Neural cell (in vitro differentiated cells): ENCODE data around the gene GK. TPM values are rescaled to one million over a fixed set of nuclear protein-coding genes. Genes with fewer than 3 reads are reported as not detected.

Source experiments
- H2AFZ ChIP-seq: fragments of 200-600, 300-800 bp; sonication (generic), shearing (Covaris generic); 2 replicates; pipeline ENCODE4 v1.6.0; 2014; ENCODE audit warnings: low read depth, mild to moderate bottlenecking, antibody characterized with exemption, low read length, moderate library complexity
- H3F3A ChIP-seq: fragments of 200-600 bp; shearing (Covaris generic); 2 replicates; pipeline ENCODE4 v1.6.1; 2016; ENCODE audit warnings: mild to moderate bottlenecking, moderate library complexity, mixed read lengths, antibody characterized with exemption, low read length; ENCODE audit not compliant: insufficient read depth, poor library complexity, severe bottlenecking
- H3K27ac ChIP-seq: fragments of 200-600, 300-800 bp; sonication (generic), shearing (Covaris generic); 2 replicates; pipeline ENCODE4 v1.5.1; 2014; ENCODE audit warnings: mild to moderate bottlenecking, low read length, moderate library complexity
- H3K27me3 ChIP-seq: fragments of 300-800, 200-600 bp; sonication (generic), shearing (Covaris generic); 2 replicates; pipeline ENCODE4 v1.6.0; 2014; ENCODE audit warnings: mild to moderate bottlenecking, low read depth, low read length, moderate library complexity; ENCODE audit not compliant: insufficient read depth
- H3K36me3 ChIP-seq: fragments of 300-800, 200-600 bp; sonication (generic), shearing (Covaris generic); 2 replicates; pipeline ENCODE4 v1.5.1; 2014; ENCODE audit warnings: mild to moderate bottlenecking, antibody characterized with exemption, low read length, moderate library complexity; ENCODE audit not compliant: insufficient read depth
- H3K4me2 ChIP-seq: fragments of 300-800, 200-600 bp; sonication (generic), shearing (Covaris generic); 2 replicates; pipeline ENCODE4 v1.6.0; 2014; ENCODE audit warnings: mild to moderate bottlenecking, low read length
- H3K4me3 ChIP-seq: fragments of 300-800, 200-600 bp; sonication (generic), shearing (Covaris generic); 2 replicates; pipeline ENCODE4 v1.5.1; 2014; ENCODE audit warnings: mild to moderate bottlenecking, low read length, moderate library complexity
- H3K79me2 ChIP-seq: fragments of 200-600 bp; shearing (Covaris generic); replicated peaks from 2 replicates; pipeline ENCODE4 v1.6.0; 2014; ENCODE audit warnings: mild to moderate bottlenecking, low read length, moderate library complexity; ENCODE audit not compliant: insufficient read depth
- H3K9ac ChIP-seq: fragments of 300-800, 200-600 bp; sonication (generic), shearing (Covaris generic); 2 replicates; pipeline ENCODE4 v1.6.1; 2016; ENCODE audit warnings: mild to moderate bottlenecking, low read length, mixed read lengths
- H3K9me2 ChIP-seq: fragments of 200-600 bp; shearing (Covaris generic); 2 replicates; pipeline ENCODE4 v1.6.1; 2016; ENCODE audit warnings: mild to moderate bottlenecking, low read length, mixed read lengths; ENCODE audit not compliant: insufficient read depth
- H3K9me3 ChIP-seq: fragments of 200-600, 300-800 bp; sonication (generic), shearing (Covaris generic); 2 replicates; pipeline ENCODE4 v1.6.1; 2016; ENCODE audit warnings: mild to moderate bottlenecking, mixed run types, low read length, moderate library complexity, mixed read lengths
- H4K20me1 ChIP-seq: fragments of 200-600 bp; shearing (Covaris generic); 2 replicates; pipeline ENCODE4 v1.6.1; 2016; ENCODE audit warnings: mild to moderate bottlenecking, mixed run types; ENCODE audit not compliant: insufficient read depth
- CTCF ChIP-seq: fragments of 450-650 bp; IDR thresholded peaks from 2 replicates; pipeline ENCODE4 v1.5.1; 2014; ENCODE audit warnings: antibody characterized with exemption, mild to moderate bottlenecking, moderate library complexity; ENCODE audit not compliant: poor library complexity, severe bottlenecking
- EP300 ChIP-seq: fragments of 450-650 bp; conservative IDR thresholded peaks from 2 replicates; pipeline ENCODE4 v1.6.1; 2014; ENCODE audit warnings: antibody characterized with exemption, mild to moderate bottlenecking, moderate library complexity; ENCODE audit not compliant: poor library complexity, severe bottlenecking
- EZH2 ChIP-seq: fragments of 200-600, 300-800 bp; shearing (Covaris generic), sonication (generic); IDR thresholded peaks from 2 replicates; pipeline ENCODE4 v1.6.1; 2014; ENCODE audit warnings: antibody characterized with exemption, low read length, borderline replicate concordance, mild to moderate bottlenecking; ENCODE audit not compliant: insufficient read depth, poor library complexity, severe bottlenecking
- MXI1 ChIP-seq: fragments of 450-650 bp; conservative IDR thresholded peaks from 2 replicates; pipeline ENCODE4 v1.6.1; 2014; ENCODE audit warnings: antibody characterized with exemption, mild to moderate bottlenecking; ENCODE audit not compliant: poor library complexity, severe bottlenecking
- POLR2AphosphoS5 ChIP-seq: IDR thresholded peaks from 2 replicates; pipeline ENCODE4 v1.6.1; 2012
- RAD21 ChIP-seq: fragments of 450-650 bp; conservative IDR thresholded peaks from 2 replicates; pipeline ENCODE4 v1.6.1; 2014; ENCODE audit warnings: antibody characterized with exemption, mild to moderate bottlenecking, moderate library complexity
- REST ChIP-seq: IDR thresholded peaks from 2 replicates; pipeline ENCODE4 v1.6.1; 2012; ENCODE audit warnings: borderline replicate concordance
- SMC3 ChIP-seq: fragments of 450-650 bp; conservative IDR thresholded peaks from 2 replicates; pipeline ENCODE4 v1.6.1; 2014; ENCODE audit warnings: antibody characterized with exemption, mild to moderate bottlenecking, moderate library complexity; ENCODE audit not compliant: poor library complexity
- TAF1 ChIP-seq: IDR thresholded peaks from 2 replicates; pipeline ENCODE4 v1.6.1; 2012; ENCODE audit warnings: low read depth
- polyA plus RNA-seq: library from polyadenylated mRNA; depleted of rRNA; stranded (reverse); fragments of >200 nt; gene quantifications from 2 replicates; pipeline ENCODE4 v1.2.3, GENCODE V29; 2014

The GK gene
- polyA plus RNA-seq, 1 donor from 2014 or later, result 6.3 TPM

- no peak overlapping the region for H3K27ac ChIP-seq
- H3F3A ChIP-seq, result no peaks in the 10 kb centered on the region
- no peaks in the 10 kb centered on the region for H4K20me1 ChIP-seq
- no peak overlapping the region for H3K9ac ChIP-seq
- no peaks in the 10 kb centered on the region for H3K36me3 ChIP-seq
- H3K4me2 ChIP-seq, result no peak overlapping the region
- no peaks in the 10 kb centered on the region for H3K79me2 ChIP-seq
- H3K4me3 ChIP-seq, result no peak overlapping the region
- H3K9me3 ChIP-seq, result no peaks in the 10 kb centered on the region
- no peaks in the 10 kb centered on the region for H3K9me2 ChIP-seq
- H2AFZ ChIP-seq, result no peak overlapping the region
- no peaks in the 10 kb centered on the region for H3K27me3 ChIP-seq
- no peak for TF ChIP-seq MXI1
- no peak for TF ChIP-seq POLR2AphosphoS5
- TF ChIP-seq SMC3, result no peak
- no peak for TF ChIP-seq CTCF
- no peak for TF ChIP-seq RAD21
- no peak for TF ChIP-seq TAF1
- no peak for TF ChIP-seq EP300
- no peak for TF ChIP-seq EZH2
- TF ChIP-seq REST, result no peak
Observed at GRCh38 chrX:30679369-30679768, 26.1 kb downstream of the GK start.

GRCh38 chrX:30680618-30681017 is 27.4 kb downstream of the GK start:
- no peak overlapping the region for H2AFZ ChIP-seq
- no peak overlapping the region for H3K4me2 ChIP-seq
- H3K27ac ChIP-seq, result no peak overlapping the region
- no peak overlapping the region for H3K4me3 ChIP-seq
- no peaks in the 10 kb centered on the region for H3K36me3 ChIP-seq
- H3K9me2 ChIP-seq, result no peaks in the 10 kb centered on the region
- no peaks in the 10 kb centered on the region for H4K20me1 ChIP-seq
- no peak for TF ChIP-seq TAF1
- TF ChIP-seq SMC3, result no peak
- TF ChIP-seq EP300, result no peak
- no peak for TF ChIP-seq RAD21
- TF ChIP-seq EZH2, result no peak
- TF ChIP-seq POLR2AphosphoS5, result no peak
- TF ChIP-seq MXI1, result no peak
- no peak overlapping the region for H3K9ac ChIP-seq
- H3K79me2 ChIP-seq, result no peaks in the 10 kb centered on the region
- H3K27me3 ChIP-seq, result no peaks in the 10 kb centered on the region
- no peaks in the 10 kb centered on the region for H3K9me3 ChIP-seq
- H3F3A ChIP-seq, result no peaks in the 10 kb centered on the region
